GM12878 (cell line): ENCODE measurements around the gene FUS. TPM values are rescaled to one million over a fixed set of nuclear protein-coding genes. Genes with fewer than 3 reads are reported as not detected.
"Not testable (repeated sequence)": the region's sequence is repeated elsewhere in the genome, so short reads cannot be mapped to it uniquely, and the experiment has no call there.

Experiments
- ATAC-seq: fragments of 200-7000 bp; cut with Tn5 transposase; 3 replicates; pipeline ENCODE4 v1.9.1; 2020; ENCODE audit warnings: mild to moderate bottlenecking, moderate library complexity
- BruUV-seq: library from RNA; stranded (reverse); fragments of 400-500 nt; replicated peaks from 2 replicates; lab custom pipeline; 2021; lab: Mats Ljungman, UMichigan
- CTCF ChIA-PET: fragments of 300-600 bp; sonication (Branson Sonifier 250); formaldehyde crosslinking; extraction: SDS; loops from one replicate; lab custom pipeline; 2021; ENCODE audit warnings: inconsistent platforms; lab: Yijun Ruan, JAX
- POLR2A ChIA-PET: fragments of 350-600 bp; formaldehyde crosslinking; extraction: SDS; loops from one replicate; lab custom pipeline; 2021; ENCODE audit warnings: inconsistent platforms; lab: Charles Lee
- RAD21 ChIA-PET: fragments of 300-600 bp; sonication (Branson Sonifier 250); formaldehyde crosslinking; loops from one replicate; lab custom pipeline; 2023; ENCODE audit warnings: antibody characterized with exemption; ENCODE audit not compliant: unreplicated experiment; lab: Charles Lee
- SMC1A ChIA-PET: fragments of 300-600 bp; sonication (Branson Sonifier 250); formaldehyde crosslinking; loops from one replicate; lab custom pipeline; 2023; ENCODE audit not compliant: unreplicated experiment, uncharacterized antibody; lab: Charles Lee
- DNase-seq: peaks from one replicate; pipeline ENCODE4 v3.0.0-alpha.2; 2011; ENCODE audit warnings: low read depth, low spot score
- FAIRE-seq: peaks from 3 replicates; lab custom pipeline; 2011; peaks lifted over from hg19 to GRCh38; lab: Jason Lieb, UNC
- H2AFZ ChIP-seq: 2 replicates; pipeline ENCODE4 v1.6.0; 2011; ENCODE audit warnings: low read depth, low read length, control low read depth; ENCODE audit not compliant: control insufficient read depth
- H3K27ac ChIP-seq: 2 replicates; pipeline ENCODE4 v1.5.1; 2011; ENCODE audit warnings: control low read depth; ENCODE audit not compliant: control insufficient read depth, insufficient read depth
- H3K27me3 ChIP-seq, 2 experiments: replicated peaks in 1 of 2; 2 replicates each; pipeline versions ENCODE4 v1.6.0 to v1.6.1; 2011; ENCODE audit warnings: low read length in 1 of 2; ENCODE audit not compliant: control insufficient read depth in 2 of 2, insufficient read depth in 2 of 2
- H3K36me3 ChIP-seq, 2 experiments: 2 replicates each; pipeline ENCODE4 v1.5.1; 2011; ENCODE audit warnings: low read length in 1 of 2; ENCODE audit not compliant: control insufficient read depth in 2 of 2, insufficient read depth in 2 of 2
- H3K4me1 ChIP-seq: 2 replicates; pipeline ENCODE4 v1.6.1; 2011; ENCODE audit warnings: mild to moderate bottlenecking, low read length, moderate library complexity, mixed read lengths; ENCODE audit not compliant: control insufficient read depth, insufficient read depth
- H3K4me2 ChIP-seq: 2 replicates; pipeline ENCODE4 v1.6.0; 2011; ENCODE audit warnings: control low read depth; ENCODE audit not compliant: control insufficient read depth, insufficient read depth
- H3K4me3 ChIP-seq: fragments of 200-600 bp; sonication (generic); 2 replicates; pipeline ENCODE4 v1.5.1; 2016
- H3K79me2 ChIP-seq: 2 replicates; pipeline ENCODE4 v1.6.0; 2011; ENCODE audit warnings: low read length; ENCODE audit not compliant: control insufficient read depth, insufficient read depth
- H3K9ac ChIP-seq: 2 replicates; pipeline ENCODE4 v1.8.0; 2011; ENCODE audit warnings: low read length, control low read depth, mixed read lengths; ENCODE audit not compliant: control insufficient read depth, insufficient read depth
- H3K9me3 ChIP-seq: replicated peaks from 3 replicates; pipeline ENCODE4 v1.5.1; 2011; ENCODE audit warnings: mild to moderate bottlenecking, low read length; ENCODE audit not compliant: control insufficient read depth, insufficient read depth
- H4K20me1 ChIP-seq: 2 replicates; pipeline ENCODE4 v1.6.0; 2011; ENCODE audit not compliant: control insufficient read depth, insufficient read depth
- LARP7 ChIP-seq: fragments of 450-650 bp; IDR thresholded peaks from 2 replicates; pipeline ENCODE4 v1.6.1; 2017; ENCODE audit warnings: mild to moderate bottlenecking
- POU2F2 ChIP-seq: IDR thresholded peaks from 3 replicates; pipeline ENCODE4 v1.6.1; 2011; ENCODE audit warnings: low read depth, mild to moderate bottlenecking, low read length, borderline replicate concordance
- WGBS: methylation state at CpG from one replicate; pipeline ENCODE4 v1.1.6; 2016; ENCODE audit warnings: low lambda C conversion rate; ENCODE audit not compliant: insufficient replicate concordance, insufficient coverage; ENCODE audit errors: missing lambda C conversion rate; 5-methylcytosine and 5-hydroxymethylcytosine counted together
- in situ Hi-C: fragments of 300-500 bp; cut with MboI; formaldehyde crosslinking; loops from 9 replicates; pipeline ENCODE4 v1.14.3; 2018; ENCODE audit warnings: mixed read lengths
- intact Hi-C: fragments of 100-400 bp; cut with micrococcal nuclease; formaldehyde crosslinking; loops from one replicate; pipeline ENCODE4 v1.14.2; 2022; ENCODE audit not compliant: unreplicated experiment
- polyA plus RNA-seq, 11 experiments: library from polyadenylated mRNA; depleted of rRNA in 4 of 11; unstranded in 6 of 11; stranded (reverse) in 5 of 11; fragments of >200 nt; fragmentation: Nextera tagmentation in 4 of 11; fragmentation: Illumina TruSeq in 1 of 11; extraction: Ambion mirVana in 4 of 11; extraction: Trizol in 1 of 11; gene quantifications; 1 replicate in 1 of 11; 2 replicates in 10 of 11; pipeline versions ENCODE4 v1.2.1 to v1.2.3, GENCODE V29; 2011 to 2016; ENCODE audit warnings: inconsistent platforms in 2 of 11, missing spikeins in 2 of 11, low read depth in 1 of 11
- total RNA-seq, 4 experiments: library from RNA; depleted of rRNA in 3 of 4; stranded (reverse); fragments of >200 nt in 3 of 4; fragmentation: Illumina TruSeq in 1 of 4; extraction: Trizol in 1 of 4; gene quantifications; 2 replicates each; pipeline versions ENCODE4 v1.2.1 to v1.2.3, GENCODE V29; 2013 to 2021

The FUS gene
- total and polyA plus RNA-seq, 10 of the 15 experiments (the other 5 are each of a cell fraction or from before 2014, with no cell fraction given) = 46.8 to 521 (median 347) TPM

DNA sequence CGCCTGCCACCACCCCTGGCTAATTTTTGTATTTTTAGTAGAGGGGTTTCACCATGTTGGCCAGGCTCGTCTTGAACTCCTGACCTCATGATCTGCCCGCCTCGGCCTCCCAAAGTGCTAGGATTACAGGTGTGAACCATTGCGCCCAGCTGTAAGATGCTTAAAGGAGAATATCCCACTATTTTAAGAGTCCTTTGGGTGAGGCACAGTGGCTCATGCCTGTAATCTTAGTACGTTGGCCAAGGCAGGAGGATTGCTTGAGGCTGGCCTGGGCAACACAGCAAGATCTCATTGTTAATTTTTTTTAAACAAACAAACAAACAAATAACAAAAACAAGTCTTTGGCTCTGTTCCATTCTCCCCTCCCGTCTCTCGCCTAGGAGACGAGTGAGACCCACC lies 38.9 kb upstream of the FUS start:
- ChIA-PET CTCF (interaction anchor here (0.6 to 2.9 kb wide), 6 partner anchors 16 to 320 kb away, joined by 3 to 19 read pairs (median 6); partner anchors contain the start of gene BCKDK), POLR2A (interaction anchor here (1.6 to 2.0 kb wide), 2 partner anchors 33 to 68 kb away, joined by 13 to 16 read pairs; partner anchors contain the start of genes BCKDK, ZNF646 and ZNF668), RAD21 (interaction anchor here (1.1 to 1.9 kb wide), 3 partner anchors 68 to 203 kb away, joined by 4 to 25 read pairs (median 6); partner anchors contain the start of gene HSD3B7), SMC1A (interaction anchor here (1.4 kb wide), 1 partner anchor 317 kb away, joined by 4 read pairs; the partner anchor contains the start of gene ARMC5)
- H4K20me1 ChIP-seq, DNase-seq, H3K9me3 ChIP-seq, H3K4me1 ChIP-seq, H3K27me3 ChIP-seq, H2AFZ ChIP-seq, BruUV-seq, H3K4me2 ChIP-seq, ATAC-seq, H3K36me3 ChIP-seq, H3K4me3 ChIP-seq, H3K79me2 ChIP-seq, FAIRE-seq, H3K27ac ChIP-seq, H3K9ac ChIP-seq: not testable (repeated sequence)
- in situ Hi-C loops = loop anchor here (10.0 kb wide), 1 partner anchor 734 kb away; the partner anchor contains the start of gene ZNF267
- WGBS = 83% methylated on average over 9 of the region's 9 CpGs
- intact Hi-C loops = loop anchor here (5.0 kb wide), 3 partner anchors 34 to 144 kb away; partner anchors contain the start of genes BCKDK, ZNF646 and ZNF668

DNA sequence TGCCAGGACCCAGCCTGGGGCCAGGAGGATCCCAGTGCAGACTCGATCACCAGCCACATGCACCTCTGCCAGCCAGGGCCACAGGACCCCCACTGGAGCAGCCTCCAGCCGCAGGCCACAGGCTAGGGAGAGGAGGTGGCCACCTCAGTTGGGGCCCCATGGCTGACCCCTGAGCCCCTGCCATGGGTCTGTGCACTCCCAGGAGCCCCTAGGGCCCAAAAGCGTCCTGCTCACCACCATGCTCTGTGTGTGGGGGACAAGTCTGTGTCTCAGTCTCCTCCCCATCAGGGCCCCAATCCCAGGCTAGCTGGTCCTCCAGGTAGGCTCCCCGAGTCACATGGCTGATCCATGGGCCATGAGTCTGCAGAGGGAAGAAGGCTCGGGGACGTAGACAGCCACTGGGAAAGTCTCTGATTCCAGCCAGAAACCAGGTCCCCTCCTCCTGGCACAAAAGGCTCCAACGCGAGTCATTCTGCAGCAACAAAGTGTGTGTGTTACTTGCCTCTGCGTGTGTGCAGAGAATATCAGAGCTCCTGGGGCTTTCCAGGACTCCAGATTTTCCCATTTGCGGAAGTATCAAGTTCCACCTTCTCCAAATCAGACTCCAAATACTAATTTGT lies 38.3 kb upstream of the FUS start:
- peak overlapping the region; percentile 63; the same call in 1 of the 2 replicates for H3K4me3 ChIP-seq
- ATAC-seq = no peak
- in situ Hi-C loops = loop anchor here (10.0 kb wide), 1 partner anchor 733 kb away; the partner anchor contains the start of gene ZNF267
- POLR2A ChIA-PET = interaction anchor here (0.5 to 2.1 kb wide), 21 partner anchors 15 to 777 kb away, joined by 3 to 24 read pairs (median 4); partner anchors contain the start of genes BCKDK, FUS, KAT8 and PYCARD
- H3K79me2 ChIP-seq = no peaks in the 10 kb centered on the region
- TF ChIP-seq POU2F2 (0 out of 3 replicates have a peak, but pooled peaks have one; percentile 8), LARP7 (no peak)
- TF ChIP-seq, all 136 proteins: peak for 1
- peak overlapping the region; percentile 85 for H3K4me2 ChIP-seq
- WGBS = 58% methylated on average over 10 of the region's 10 CpGs
- no peak for DNase-seq
- no peaks in the 10 kb centered on the region for H3K36me3 ChIP-seq
- H3K27me3 ChIP-seq = no peaks in the 10 kb centered on the region
- ChIA-PET CTCF (interaction anchor here (0.6 to 3.1 kb wide), 51 partner anchors 10 to 736 kb away, joined by 3 to 23 read pairs (median 4); partner anchors contain the start of genes BCKDK, FUS, HSD3B7 and KAT8), SMC1A (interaction anchor here (0.8 to 1.7 kb wide), 22 partner anchors 9 to 732 kb away, joined by 3 to 12 read pairs (median 4); partner anchors contain the start of genes ARMC5, FUS, HSD3B7 and KAT8), RAD21 (interaction anchor here (0.6 to 3.3 kb wide), 42 partner anchors 10 to 736 kb away, joined by 3 to 48 read pairs (median 4); partner anchors contain the start of genes ARMC5, BCKDK, FUS and HSD3B7)
- H3K4me1 ChIP-seq = peaks cover 9% of the 10 kb centered on the region
- BruUV-seq = no TSS peak
- intact Hi-C loops = loop anchor here (1.0 to 5.0 kb wide), 5 partner anchors 34 to 189 kb away; partner anchors contain the start of genes BCKDK, ZNF646 and ZNF668
- peak overlapping the region; percentile 55 for H3K27ac ChIP-seq
- peak overlapping the region; percentile 74 for H2AFZ ChIP-seq
- H3K9ac ChIP-seq = no peak overlapping the region
- no peaks in the 10 kb centered on the region for H3K9me3 ChIP-seq
- H4K20me1 ChIP-seq = peaks cover 3% of the 10 kb centered on the region; the same call in 1 of the 2 replicates
- no peak for FAIRE-seq
